Measurements from ENCODE around the gene SMAD4. TPM values are rescaled to one million over a fixed set of nuclear protein-coding genes. Genes with fewer than 3 reads are reported as not detected.
A peak's percentile ranks its signal among the peaks of the same experiment; 100 is the strongest.

Gene SMAD4
- total and polyA plus RNA-seq, 2 of the 13 experiments (the other 11 are each of a cell fraction or from before 2014, with no cell fraction given) = 70.2 to 72.0 TPM

DNA sequence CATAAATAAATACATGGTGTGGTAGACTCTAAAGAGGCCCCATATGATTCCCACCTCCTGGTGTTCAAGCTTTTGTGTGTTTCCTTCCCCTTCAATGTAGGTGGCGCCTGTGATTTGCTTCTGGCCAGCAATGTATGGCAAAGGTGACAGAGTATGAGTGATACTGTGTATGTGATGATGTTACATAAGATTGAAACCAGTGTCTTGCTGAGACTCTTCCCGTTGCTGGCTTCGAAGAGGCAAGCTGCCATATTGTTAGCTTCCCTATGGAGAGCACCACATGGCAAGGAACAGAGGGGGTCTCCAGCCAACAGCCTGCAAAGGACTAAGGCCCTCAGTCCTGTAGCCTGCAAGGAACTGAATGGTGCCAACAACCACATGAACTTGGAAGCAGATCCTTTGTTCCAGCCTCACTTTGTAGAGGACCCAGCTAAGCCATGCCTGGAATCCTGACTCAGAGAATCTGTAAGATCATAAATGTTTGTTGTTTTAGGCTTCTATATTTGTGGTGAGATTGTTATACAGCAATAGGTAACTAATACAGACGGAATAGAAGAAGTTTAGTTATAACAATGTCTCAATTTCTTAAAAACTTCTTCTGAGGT lies 1.7 kb upstream of the SMAD4 start:
- no peak overlapping the region for H3K9ac ChIP-seq (ENCODE audit: insufficient read depth, low read depth, low read length)
- H3K27me3 ChIP-seq (ENCODE audit: control insufficient read depth in 1 of 2, insufficient read depth in 2 of 2, low read length in 2 of 2) = no peaks in the 10 kb centered on the region; a peak in 1 of 5 replicates
- 74% methylated on average over 4 of the region's 4 CpGs for WGBS (ENCODE audit: low lambda C conversion rate)
- no peak overlapping the region for H3K4me3 ChIP-seq (replicated peaks in 1 of 3; ENCODE audit: insufficient read depth in 1 of 3, low read depth in 2 of 3, low read length in 3 of 3)
- H3K79me2 ChIP-seq (ENCODE audit: insufficient read depth, low read length) = peaks cover 40% of the 10 kb centered on the region
- H2AFZ ChIP-seq (ENCODE audit: low read length) = no peak overlapping the region
- peak; percentile 65 for DNase-seq (ENCODE audit: low spot score)
- intact Hi-C loops (cut with micrococcal nuclease; ENCODE audit: unreplicated experiment) (no loop called here), in situ Hi-C loops (cut with HindIII; ENCODE audit: extremely low pct_ligation_motif_present, low pct_unique_long_range_greater_than_20kb) (no loop called here)
- ATAC-seq = peak; percentile 47
- ChIA-PET CTCF (ENCODE audit: low intra/inter-chr PET ratio, low total read pairs) (interaction anchor here (1.4 kb wide), 1 partner anchor 209 kb away, joined by 3 read pairs; the partner anchor contains the start of gene MRO), POLR2A (interaction anchor here (1.0 to 3.5 kb wide), 4 partner anchors 11 to 150 kb away, joined by 3 to 36 read pairs (median 20); partner anchors contain the start of genes ELAC1 and ME2)
- BruUV-seq (replicated peaks) = no TSS peak
- peaks cover 37% of the 10 kb centered on the region for H3K4me1 ChIP-seq (ENCODE audit: insufficient read depth, low read length)
- H3K36me3 ChIP-seq (replicated peaks in 1 of 2; ENCODE audit: control insufficient read depth in 1 of 2, insufficient read depth in 2 of 2, low read length in 2 of 2) = 0 out of 5 replicates have a peak, but pooled peaks cover 0 to 2% of the 10 kb centered on the region in 2 experiments
- FAIRE-seq = peak; percentile 79
- H3K27ac ChIP-seq (ENCODE audit: extremely low read length, insufficient read depth, low read length) = peak overlapping the region; percentile 24
- peaks cover 24% of the 10 kb centered on the region for H4K20me1 ChIP-seq (ENCODE audit: insufficient read depth, low read length)
- 0 out of 2 replicates have a peak overlapping the region, but pooled peaks have one; percentile 97 for H3K4me2 ChIP-seq (ENCODE audit: low read depth, low read length)
- no peaks in the 10 kb centered on the region for H3K9me3 ChIP-seq (ENCODE audit: low read length)
- TF ChIP-seq, protein P1, sequence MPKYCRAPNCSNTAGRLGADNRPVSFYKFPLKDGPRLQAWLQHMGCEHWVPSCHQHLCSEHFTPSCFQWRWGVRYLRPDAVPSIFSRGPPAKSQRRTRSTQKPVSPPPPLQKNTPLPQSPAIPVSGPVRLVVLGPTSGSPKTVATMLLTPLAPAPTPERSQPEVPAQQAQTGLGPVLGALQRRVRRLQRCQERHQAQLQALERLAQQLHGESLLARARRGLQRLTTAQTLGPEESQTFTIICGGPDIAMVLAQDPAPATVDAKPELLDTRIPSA (CRISPR knock-in tag; IDR thresholded peaks at IDR 0.05; ENCODE audit: borderline replicate concordance) = no peak
- no peak for TF ChIP-seq ZNF841 (CRISPR knock-in tag; IDR thresholded peaks at IDR 0.05; ENCODE audit: borderline replicate concordance)
- TF ChIP-seq ZNF460 (CRISPR knock-in tag; IDR thresholded peaks at IDR 0.05; ENCODE audit: borderline replicate concordance) = no peak
- TF ChIP-seq STAG1 (CRISPR knock-in tag; IDR thresholded peaks at IDR 0.05) = peak; percentile 62
- no peak for TF ChIP-seq ZHX1 (CRISPR knock-in tag; IDR thresholded peaks at IDR 0.05; ENCODE audit: low read depth)
- TF ChIP-seq MED8 (CRISPR knock-in tag; IDR thresholded peaks at IDR 0.05; ENCODE audit: insufficient replicate concordance) = no peak
- TF ChIP-seq SMC3 (IDR thresholded peaks at IDR 0.05; ENCODE audit: low read length) = peak; percentile 24; the same call in 1 of the 2 replicates
- TF ChIP-seq TBX2 (CRISPR knock-in tag; IDR thresholded peaks at IDR 0.05; ENCODE audit: borderline replicate concordance) = peak; percentile 20; the same call in 1 of the 2 replicates
- TF ChIP-seq KDM6A (CRISPR knock-in tag; IDR thresholded peaks at IDR 0.05; ENCODE audit: low read depth) = no peak
- no peak for TF ChIP-seq GLI4 (CRISPR knock-in tag; IDR thresholded peaks at IDR 0.05; ENCODE audit: borderline replicate concordance)
- peak; percentile 69; the same call in 1 of the 2 replicates for TF ChIP-seq RXRA (CRISPR knock-in tag; IDR thresholded peaks at IDR 0.05)
- TF ChIP-seq JARID2 (CRISPR knock-in tag; IDR thresholded peaks at IDR 0.05; ENCODE audit: insufficient replicate concordance) = no peak
- no peak for TF ChIP-seq ZNF788 (CRISPR knock-in tag; IDR thresholded peaks at IDR 0.05; ENCODE audit: borderline replicate concordance)
- 0 out of 2 replicates have a peak, but pooled peaks have one; percentile 14 for TF ChIP-seq CEBPG (CRISPR knock-in tag; IDR thresholded peaks at IDR 0.05)
- no peak for TF ChIP-seq HCFC1 (IDR thresholded peaks at IDR 0.05; ENCODE audit: low read depth, low read length)
- peak; percentile 52; the same call in 1 of the 2 replicates for TF ChIP-seq MIXL1 (CRISPR knock-in tag; IDR thresholded peaks at IDR 0.05)
- TF ChIP-seq RXRB (CRISPR knock-in tag; IDR thresholded peaks at IDR 0.05; ENCODE audit: borderline replicate concordance) = peak; percentile 99
- TF ChIP-seq ZNF337 (CRISPR knock-in tag; IDR thresholded peaks at IDR 0.05; ENCODE audit: borderline replicate concordance, low read depth) = no peak
- TF ChIP-seq ZNF644 (CRISPR knock-in tag; IDR thresholded peaks at IDR 0.05; ENCODE audit: low read depth) = peak; percentile 54; the same call in 1 of the 2 replicates
- TF ChIP-seq PPARG (CRISPR knock-in tag; conservative IDR thresholded peaks at IDR 0.05) = peak; percentile 100
- no peak for TF ChIP-seq ETV5 (CRISPR knock-in tag; IDR thresholded peaks at IDR 0.05; ENCODE audit: borderline replicate concordance)
